Measurements from ENCODE around the gene UNC119. TPM values are rescaled to one million over a fixed set of nuclear protein-coding genes. Genes with fewer than 3 reads are reported as not detected.

Gene UNC119
- total RNA-seq, 1 donor from 2014 or later = 21.9 TPM

DNA sequence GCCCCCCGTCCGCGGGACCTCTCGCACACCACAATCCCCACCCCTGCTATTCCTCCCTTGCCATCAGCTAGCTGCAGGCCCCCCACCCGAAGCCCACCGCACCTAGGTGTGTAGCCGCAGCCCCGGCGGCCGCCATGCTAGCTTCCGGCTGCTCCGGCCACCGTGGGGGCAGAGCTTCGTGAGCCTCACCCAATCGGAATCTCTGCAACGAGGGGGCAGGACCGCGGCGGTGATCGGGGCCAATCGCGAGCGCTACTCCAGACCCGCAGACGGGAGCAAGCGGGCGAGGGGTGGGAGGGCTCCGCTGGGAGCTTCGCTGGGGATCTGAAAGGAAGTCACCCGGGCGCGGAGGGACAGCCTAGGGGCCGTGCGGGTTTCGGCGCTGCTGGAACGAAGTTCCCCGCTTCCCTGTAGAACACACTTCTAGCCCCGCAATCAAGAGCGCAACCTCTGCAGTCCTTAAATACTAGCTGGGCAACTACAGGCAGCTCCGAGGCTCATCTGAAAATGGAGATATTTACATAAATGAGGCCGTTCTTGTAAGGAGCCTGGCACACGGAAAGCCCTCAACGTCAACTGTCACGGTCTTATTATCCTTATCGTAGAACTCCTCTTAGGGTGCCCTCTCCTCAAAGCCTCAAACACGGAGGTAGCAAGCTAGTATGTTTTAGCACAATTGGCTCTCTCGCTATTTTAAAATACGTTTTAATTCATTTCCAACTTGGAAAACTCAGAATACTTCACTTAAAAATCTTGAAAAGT, 19.1 kb upstream of the UNC119 start, which contains the start of gene PIGS:
PIGS (minus strand) TSS at position 164 of the 762 bp plus-strand sequence; CDS start at position 136, 28 bp downstream.
- FAIRE-seq = no peak
- Histone ChIP-seq H3K27me3 (ENCODE audit: control insufficient read depth, insufficient read depth, low read length) (no peaks in the 10 kb centered on the region), H3K4me3 (ENCODE audit: low read depth, low read length) (peak within 1 kb of the TSS; percentile 90), H3K36me3 (ENCODE audit: control insufficient read depth, insufficient read depth, low read length) (peaks cover 6% of the 10 kb centered on the region)
- DNase-seq (ENCODE audit: low read depth) = peak; percentile 86
- TF ChIP-seq, protein P1, sequence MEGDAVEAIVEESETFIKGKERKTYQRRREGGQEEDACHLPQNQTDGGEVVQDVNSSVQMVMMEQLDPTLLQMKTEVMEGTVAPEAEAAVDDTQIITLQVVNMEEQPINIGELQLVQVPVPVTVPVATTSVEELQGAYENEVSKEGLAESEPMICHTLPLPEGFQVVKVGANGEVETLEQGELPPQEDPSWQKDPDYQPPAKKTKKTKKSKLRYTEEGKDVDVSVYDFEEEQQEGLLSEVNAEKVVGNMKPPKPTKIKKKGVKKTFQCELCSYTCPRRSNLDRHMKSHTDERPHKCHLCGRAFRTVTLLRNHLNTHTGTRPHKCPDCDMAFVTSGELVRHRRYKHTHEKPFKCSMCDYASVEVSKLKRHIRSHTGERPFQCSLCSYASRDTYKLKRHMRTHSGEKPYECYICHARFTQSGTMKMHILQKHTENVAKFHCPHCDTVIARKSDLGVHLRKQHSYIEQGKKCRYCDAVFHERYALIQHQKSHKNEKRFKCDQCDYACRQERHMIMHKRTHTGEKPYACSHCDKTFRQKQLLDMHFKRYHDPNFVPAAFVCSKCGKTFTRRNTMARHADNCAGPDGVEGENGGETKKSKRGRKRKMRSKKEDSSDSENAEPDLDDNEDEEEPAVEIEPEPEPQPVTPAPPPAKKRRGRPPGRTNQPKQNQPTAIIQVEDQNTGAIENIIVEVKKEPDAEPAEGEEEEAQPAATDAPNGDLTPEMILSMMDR (IDR thresholded peaks at IDR 0.05; ENCODE audit: insufficient read depth, low read length, severe bottlenecking) = no peak

DNA sequence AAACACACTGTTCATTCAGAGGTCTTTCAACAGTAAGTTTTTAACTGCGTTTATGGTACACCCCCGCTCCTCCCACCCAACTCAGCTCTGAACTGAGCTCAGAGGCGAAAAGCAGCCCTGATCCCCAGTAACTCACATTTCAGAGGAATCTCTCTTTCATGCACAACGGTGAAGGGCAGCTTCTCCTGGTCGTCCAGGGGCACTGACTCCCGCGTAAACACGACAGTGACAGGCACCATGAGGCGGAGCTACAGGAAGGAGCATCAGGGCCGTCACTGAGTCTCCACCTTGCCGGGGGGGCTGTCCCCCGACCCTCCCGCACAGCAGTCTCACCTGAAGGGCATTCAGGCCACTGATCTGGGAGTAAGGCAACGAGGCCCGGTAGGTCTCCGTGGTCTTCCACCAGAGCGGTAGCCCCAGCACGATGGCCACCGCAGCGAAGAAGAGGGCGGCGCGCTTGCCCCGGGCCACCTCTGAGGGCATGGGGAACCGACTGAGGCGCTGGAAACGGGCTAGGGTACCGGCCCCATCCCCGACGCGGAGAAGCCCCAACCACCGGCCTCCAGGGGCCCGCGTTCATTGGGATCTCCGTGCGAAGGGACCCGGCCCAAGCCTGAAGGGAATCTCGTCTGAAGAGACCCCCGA, 18.4 kb upstream of the UNC119 start:
- DNase-seq (ENCODE audit: low read depth) (no peak), FAIRE-seq (no peak)
- TF ChIP-seq, protein P1 (IDR thresholded peaks at IDR 0.05; ENCODE audit: insufficient read depth, low read length, severe bottlenecking) = no peak
- peaks cover 6% of the 10 kb centered on the region for H3K36me3 ChIP-seq (ENCODE audit: control insufficient read depth, insufficient read depth, low read length)
- H3K4me3 ChIP-seq (ENCODE audit: low read depth, low read length) = peak overlapping the region; percentile 90
- no peaks in the 10 kb centered on the region for H3K27me3 ChIP-seq (ENCODE audit: control insufficient read depth, insufficient read depth, low read length)

DNA sequence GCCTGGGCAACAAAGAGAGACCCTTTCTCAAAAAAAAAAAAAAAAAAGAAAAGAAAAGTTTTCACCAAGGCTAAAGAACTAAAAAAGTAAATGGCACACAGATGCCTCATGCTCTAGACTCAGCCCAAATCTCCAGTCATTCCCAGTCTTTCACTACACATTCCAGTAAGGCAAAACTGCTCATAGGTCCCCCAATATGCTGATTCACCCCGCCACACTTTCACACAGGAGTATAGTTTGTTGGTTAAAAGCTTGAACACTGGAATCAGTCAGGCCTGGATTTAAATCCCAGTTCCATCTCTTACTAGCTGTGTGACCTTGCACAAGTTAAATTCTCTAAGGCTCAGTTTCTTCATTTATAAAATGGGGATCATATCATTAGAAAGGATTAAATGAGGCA, 17.0 kb upstream of the UNC119 start:
- TF ChIP-seq, protein P1 (IDR thresholded peaks at IDR 0.05; ENCODE audit: insufficient read depth, low read length, severe bottlenecking) = no peak
- H3K36me3 ChIP-seq (ENCODE audit: control insufficient read depth, insufficient read depth, low read length) = peaks cover 4% of the 10 kb centered on the region
- H3K4me3 ChIP-seq (ENCODE audit: low read depth, low read length) = no peak overlapping the region
- no peak for FAIRE-seq
- no peak for DNase-seq (ENCODE audit: low read depth)
- no peaks in the 10 kb centered on the region for H3K27me3 ChIP-seq (ENCODE audit: control insufficient read depth, insufficient read depth, low read length)

DNA sequence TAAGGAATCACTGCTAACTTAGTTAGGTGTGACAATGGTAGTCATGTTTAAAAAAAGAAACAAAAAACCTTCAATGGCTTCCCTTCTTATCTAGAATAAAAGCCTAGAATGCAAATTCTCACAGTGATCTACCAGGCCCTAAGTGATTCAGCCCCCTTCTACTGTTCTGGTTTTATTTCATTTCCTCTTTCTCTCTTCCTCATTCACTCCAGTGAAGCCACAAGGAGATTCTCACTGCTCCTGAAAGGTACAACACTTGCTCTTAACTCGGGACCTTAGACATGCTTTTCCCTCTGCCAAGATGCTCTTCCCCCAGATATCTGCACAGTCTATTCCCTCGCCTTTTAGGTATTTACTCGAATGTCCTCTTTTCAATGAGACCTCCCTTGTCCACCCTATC, 15.2 kb upstream of the UNC119 start:
- Histone ChIP-seq H3K4me3 (ENCODE audit: low read depth, low read length) (no peak overlapping the region), H3K27me3 (ENCODE audit: control insufficient read depth, insufficient read depth, low read length) (no peaks in the 10 kb centered on the region), H3K36me3 (ENCODE audit: control insufficient read depth, insufficient read depth, low read length) (peaks cover 9% of the 10 kb centered on the region)
- FAIRE-seq (no peak), DNase-seq (ENCODE audit: low read depth) (no peak)
- TF ChIP-seq, protein P1 (IDR thresholded peaks at IDR 0.05; ENCODE audit: insufficient read depth, low read length, severe bottlenecking) = no peak

DNA sequence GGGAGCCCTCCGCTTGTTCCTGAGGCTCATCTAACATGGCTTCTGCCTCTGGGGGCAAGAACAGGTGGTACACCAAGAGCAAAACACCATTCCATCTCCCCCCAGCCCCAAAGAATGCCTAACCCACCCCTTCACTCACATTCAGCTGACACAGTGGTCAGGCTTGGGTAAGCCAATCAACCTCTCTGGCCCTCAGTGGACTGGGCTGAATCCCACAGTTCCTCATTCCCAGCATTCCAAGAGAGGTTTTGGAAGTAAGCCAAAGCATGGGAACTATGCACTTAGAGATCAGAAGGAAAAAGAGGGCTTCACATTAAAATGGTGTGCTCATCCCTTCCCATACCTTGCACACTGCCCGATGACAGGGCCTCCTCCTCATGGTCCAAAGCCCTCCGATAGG, 11.1 kb upstream of the UNC119 start:
- H3K27me3 ChIP-seq (ENCODE audit: control insufficient read depth, insufficient read depth, low read length) = no peaks in the 10 kb centered on the region
- no peak for FAIRE-seq
- H3K36me3 ChIP-seq (ENCODE audit: control insufficient read depth, insufficient read depth, low read length) = peaks cover 16% of the 10 kb centered on the region
- no peak for DNase-seq (ENCODE audit: low read depth)
- TF ChIP-seq, protein P1 (IDR thresholded peaks at IDR 0.05; ENCODE audit: insufficient read depth, low read length, severe bottlenecking) = no peak
- H3K4me3 ChIP-seq (ENCODE audit: low read depth, low read length) = no peak overlapping the region

Measured in bronchial epithelial cell (primary cell).